HEK293T (cell line): ENCODE data around the gene MBD2.

Experiments
- NFRKB ChIP-seq: fragments of 450-650 bp; IDR thresholded peaks from 2 replicates; pipeline ENCODE4 v1.6.1; 2016; ENCODE audit warnings: mild to moderate bottlenecking, moderate library complexity
- SUZ12 ChIP-seq: fragments of 450-650 bp; IDR thresholded peaks from 2 replicates; pipeline ENCODE4 v1.6.1; 2016; ENCODE audit warnings: mild to moderate bottlenecking

- TF ChIP-seq SUZ12 (no peak), NFRKB (no peak)
These were observed 74.2 kb downstream of the MBD2 start for GRCh38 chr18:54150226-54150625.
